T-helper 1 cell treated with Interleukin-12 subunit alpha and Interleukin-12 subunit beta and Interleukin-4 antibody, amounts not matched to agents 30 μg/mL and 1 μg/mL, for 36 hours (primary cell): Measurements from ENCODE around the gene TLE3.

Experiments
- H3K27ac Mint-ChIP-seq: one replicate; pipeline ENCODE4 v1.8.0; 2021; ENCODE audit warnings: mild to moderate bottlenecking, mixed read lengths
- H3K27me3 Mint-ChIP-seq: one replicate; pipeline ENCODE4 v1.8.0; 2021; ENCODE audit warnings: low read depth, mixed read lengths
- H3K36me3 Mint-ChIP-seq: one replicate; pipeline ENCODE4 v1.8.0; 2021; ENCODE audit warnings: low read depth, mixed read lengths
- H3K4me1 Mint-ChIP-seq: one replicate; pipeline ENCODE4 v1.8.0; 2021; ENCODE audit warnings: low read depth, mixed read lengths
- H3K4me3 Mint-ChIP-seq: one replicate; pipeline ENCODE4 v1.8.0; 2021; ENCODE audit warnings: mild to moderate bottlenecking, moderate library complexity, mixed read lengths
- H3K9me3 Mint-ChIP-seq: one replicate; pipeline ENCODE4 v1.8.0; 2021; ENCODE audit warnings: mixed read lengths

Gene TLE3

GRCh38 chr15:70038730-70039392 is 58.9 kb downstream of the TLE3 start:
- Mint-ChIP-seq H3K36me3 (peaks cover 4% of the 10 kb centered on the region), H3K4me1 (no peaks in the 10 kb centered on the region), H3K27me3 (peaks cover 8% of the 10 kb centered on the region), H3K27ac (no peak overlapping the region), H3K4me3 (no peak overlapping the region), H3K9me3 (no peaks in the 10 kb centered on the region)

- Mint-ChIP-seq H3K4me1 (no peaks in the 10 kb centered on the region), H3K4me3 (no peak overlapping the region), H3K27ac (no peak overlapping the region), H3K9me3 (no peaks in the 10 kb centered on the region), H3K36me3 (no peaks in the 10 kb centered on the region), H3K27me3 (peaks cover 8% of the 10 kb centered on the region)
Measured at GRCh38 chr15:70037292-70037640, 60.5 kb downstream of the TLE3 start.

DNA sequence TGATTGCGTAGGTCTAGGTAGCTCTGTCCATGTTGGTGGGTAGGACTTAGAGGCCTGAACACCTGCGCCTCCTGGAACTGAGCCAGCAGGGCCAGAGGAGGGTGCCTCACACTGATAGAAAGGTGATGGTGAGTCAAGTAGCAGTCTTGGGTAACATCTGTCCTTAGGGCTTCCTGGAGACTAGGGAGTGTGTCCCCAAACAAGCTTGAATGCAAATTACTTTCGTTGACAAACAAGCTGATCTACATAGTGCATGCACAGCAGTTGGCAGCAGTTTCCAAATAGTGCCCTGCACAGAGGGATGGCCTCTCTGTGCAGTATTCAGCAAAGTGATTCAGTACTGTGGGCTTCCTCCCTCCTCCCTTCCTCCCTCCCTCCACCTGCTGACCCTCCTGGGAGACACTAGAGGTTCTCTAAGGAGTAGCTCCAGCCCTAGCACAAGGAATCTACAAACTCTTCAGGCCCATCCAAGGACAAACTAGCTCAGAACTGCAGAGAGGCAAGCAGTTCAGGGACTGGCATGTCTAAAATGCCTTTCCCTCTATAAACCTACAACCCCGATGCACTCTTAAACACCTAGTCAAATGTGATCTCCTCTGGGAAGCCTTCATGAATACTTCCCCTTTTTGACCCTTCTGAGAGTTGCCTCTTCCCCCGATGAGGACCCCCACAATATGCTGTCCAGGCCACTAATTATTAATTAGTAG is 61.0 kb downstream of the TLE3 start:
- no peaks in the 10 kb centered on the region for H3K9me3 Mint-ChIP-seq
- no peaks in the 10 kb centered on the region for H3K36me3 Mint-ChIP-seq
- no peaks in the 10 kb centered on the region for H3K4me1 Mint-ChIP-seq
- no peak overlapping the region for H3K27ac Mint-ChIP-seq
- peaks cover 8% of the 10 kb centered on the region for H3K27me3 Mint-ChIP-seq
- no peak overlapping the region for H3K4me3 Mint-ChIP-seq

DNA sequence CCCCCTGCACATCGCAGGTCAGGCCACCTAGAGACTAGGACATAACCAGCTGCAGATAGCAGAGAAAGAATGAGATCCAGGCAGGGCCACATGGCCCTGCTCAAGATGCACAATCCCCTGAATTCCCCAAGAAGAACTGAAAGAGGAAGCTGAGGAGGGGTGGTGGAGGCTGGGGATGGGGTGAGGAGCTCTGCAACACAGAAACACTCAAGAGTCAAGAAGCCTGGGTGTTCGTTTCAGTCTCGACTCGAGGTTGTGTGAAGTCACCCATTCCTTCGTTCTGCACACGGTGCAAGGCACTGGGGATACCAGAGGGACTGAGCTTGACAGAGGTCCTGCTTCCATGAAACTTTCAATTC is 62.0 kb downstream of the TLE3 start:
- Mint-ChIP-seq H3K36me3 (no peaks in the 10 kb centered on the region), H3K27me3 (peaks cover 13% of the 10 kb centered on the region), H3K4me3 (no peak overlapping the region), H3K9me3 (no peaks in the 10 kb centered on the region), H3K27ac (no peak overlapping the region), H3K4me1 (no peaks in the 10 kb centered on the region)

DNA sequence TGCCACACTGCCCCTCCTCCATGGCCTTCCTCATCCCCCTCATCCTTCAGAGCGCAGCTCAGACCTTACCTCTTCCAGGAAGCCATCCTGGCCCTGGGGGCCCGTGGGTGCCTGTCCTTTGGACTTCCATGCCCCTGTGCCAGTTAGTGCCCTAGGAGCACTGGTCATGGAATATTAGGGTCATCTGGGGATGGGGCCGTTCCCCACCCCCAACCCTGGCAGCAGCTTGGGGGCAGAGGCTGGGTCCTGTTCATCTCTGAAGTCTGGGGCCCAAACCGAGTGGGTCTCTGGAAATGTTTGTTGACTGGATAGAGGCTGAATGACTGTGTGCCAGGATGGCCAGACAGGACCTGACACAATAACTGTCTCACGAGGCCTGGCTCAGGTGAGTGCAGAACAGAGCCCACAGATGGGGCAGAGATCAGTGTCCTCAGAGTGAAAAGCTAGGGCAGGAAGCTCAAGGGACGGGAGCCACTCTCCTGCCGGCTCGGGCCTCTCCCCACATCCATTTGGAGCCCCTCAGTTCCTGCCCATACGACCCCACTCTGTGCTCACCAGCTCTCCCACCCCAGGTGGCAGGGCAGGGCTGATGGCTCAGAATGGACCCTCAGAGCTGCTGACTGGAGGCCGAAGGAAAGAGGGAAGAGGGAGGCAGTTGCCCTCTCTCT is 62.5 kb downstream of the TLE3 start:
- no peaks in the 10 kb centered on the region for H3K36me3 Mint-ChIP-seq
- no peak overlapping the region for H3K27ac Mint-ChIP-seq
- H3K9me3 Mint-ChIP-seq, result no peaks in the 10 kb centered on the region
- no peak overlapping the region for H3K4me3 Mint-ChIP-seq
- no peaks in the 10 kb centered on the region for H3K4me1 Mint-ChIP-seq
- H3K27me3 Mint-ChIP-seq, result peaks cover 13% of the 10 kb centered on the region

DNA sequence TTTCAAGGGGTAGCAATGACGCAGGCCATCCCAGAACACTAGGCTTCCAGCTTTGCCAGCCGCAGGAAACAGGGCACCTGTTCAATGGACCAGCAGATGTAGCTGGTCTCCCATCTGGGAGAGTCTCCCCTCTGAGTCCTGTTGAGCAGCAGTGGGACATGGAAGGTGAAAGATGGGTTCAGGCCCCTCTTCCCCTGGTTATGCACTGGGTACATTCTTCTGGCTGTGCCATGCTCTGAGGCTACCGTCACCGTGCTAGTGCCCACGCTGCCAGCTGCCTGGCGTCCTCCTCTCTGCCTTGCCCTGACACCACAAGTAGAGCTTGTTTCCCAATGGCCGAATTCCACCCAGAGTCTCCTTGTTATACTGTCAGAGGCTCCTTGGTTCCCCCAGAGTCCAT is 63.1 kb downstream of the TLE3 start:
- H3K36me3 Mint-ChIP-seq, result no peaks in the 10 kb centered on the region
- H3K4me1 Mint-ChIP-seq, result no peaks in the 10 kb centered on the region
- no peak overlapping the region for H3K27ac Mint-ChIP-seq
- no peak overlapping the region for H3K4me3 Mint-ChIP-seq
- H3K9me3 Mint-ChIP-seq, result no peaks in the 10 kb centered on the region
- peaks cover 13% of the 10 kb centered on the region for H3K27me3 Mint-ChIP-seq

DNA sequence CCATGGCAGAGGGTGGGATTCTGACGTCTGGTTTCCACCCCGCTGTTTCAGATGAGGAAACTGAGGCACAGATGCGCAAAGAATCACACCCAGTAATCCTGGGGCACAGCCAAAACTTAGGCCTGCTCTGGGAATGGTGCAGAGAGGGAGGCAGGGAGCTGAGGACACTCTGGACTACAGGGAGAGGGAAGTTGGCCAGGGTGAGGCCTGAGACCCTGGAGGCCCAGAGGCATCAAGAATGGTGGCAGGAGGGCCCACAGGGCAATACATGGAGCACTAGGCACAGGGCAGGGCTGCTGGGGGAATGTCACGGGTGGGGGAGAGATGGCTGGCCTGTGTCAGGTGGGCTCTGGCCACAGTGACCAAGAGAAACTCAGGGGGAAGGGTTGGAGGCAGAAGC is 63.6 kb downstream of the TLE3 start:
- H3K27me3 Mint-ChIP-seq, result peaks cover 13% of the 10 kb centered on the region
- no peak overlapping the region for H3K27ac Mint-ChIP-seq
- H3K4me3 Mint-ChIP-seq, result no peak overlapping the region
- no peaks in the 10 kb centered on the region for H3K4me1 Mint-ChIP-seq
- H3K9me3 Mint-ChIP-seq, result no peaks in the 10 kb centered on the region
- no peaks in the 10 kb centered on the region for H3K36me3 Mint-ChIP-seq

- Mint-ChIP-seq H3K27ac (no peak overlapping the region), H3K4me3 (no peak overlapping the region), H3K36me3 (no peaks in the 10 kb centered on the region), H3K4me1 (no peaks in the 10 kb centered on the region), H3K9me3 (no peaks in the 10 kb centered on the region), H3K27me3 (peaks cover 13% of the 10 kb centered on the region)
Measured at GRCh38 chr15:70033529-70034140, 64.1 kb downstream of the TLE3 start.

- peaks cover 12% of the 10 kb centered on the region for H3K27me3 Mint-ChIP-seq
- no peak overlapping the region for H3K4me3 Mint-ChIP-seq
- H3K27ac Mint-ChIP-seq, result no peak overlapping the region
- H3K9me3 Mint-ChIP-seq, result no peaks in the 10 kb centered on the region
- no peaks in the 10 kb centered on the region for H3K36me3 Mint-ChIP-seq
- H3K4me1 Mint-ChIP-seq, result no peaks in the 10 kb centered on the region
Measured at GRCh38 chr15:70033109-70033508, 64.6 kb downstream of the TLE3 start.

DNA sequence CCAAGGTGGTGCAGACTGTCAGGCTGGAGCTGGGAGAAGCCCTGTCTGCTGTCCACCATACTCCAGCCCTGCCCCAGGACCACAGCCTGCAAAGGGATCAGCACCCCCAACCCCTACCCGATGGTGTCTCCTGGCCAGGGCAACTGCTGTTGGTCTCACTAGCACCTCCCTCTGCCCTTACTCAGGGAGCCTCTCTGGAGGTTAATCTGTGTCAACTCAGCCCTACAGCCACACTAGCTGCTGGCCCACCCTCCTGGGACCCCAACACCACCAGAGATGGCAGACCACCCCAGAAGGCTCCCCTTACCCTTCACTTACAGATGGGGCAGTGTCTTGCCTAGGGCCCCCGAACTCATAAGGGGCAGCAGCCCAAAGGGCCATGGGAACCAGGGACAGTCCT is 65.2 kb downstream of the TLE3 start:
- H3K27ac Mint-ChIP-seq, result no peak overlapping the region
- H3K9me3 Mint-ChIP-seq, result no peaks in the 10 kb centered on the region
- H3K27me3 Mint-ChIP-seq, result peaks cover 16% of the 10 kb centered on the region
- no peaks in the 10 kb centered on the region for H3K36me3 Mint-ChIP-seq
- no peaks in the 10 kb centered on the region for H3K4me1 Mint-ChIP-seq
- no peak overlapping the region for H3K4me3 Mint-ChIP-seq

GRCh38 chr15:70031713-70032112 is 66.0 kb downstream of the TLE3 start:
- H3K27ac Mint-ChIP-seq, result no peak overlapping the region
- H3K4me3 Mint-ChIP-seq, result no peak overlapping the region
- no peaks in the 10 kb centered on the region for H3K4me1 Mint-ChIP-seq
- no peaks in the 10 kb centered on the region for H3K9me3 Mint-ChIP-seq
- H3K36me3 Mint-ChIP-seq, result no peaks in the 10 kb centered on the region
- peaks cover 22% of the 10 kb centered on the region for H3K27me3 Mint-ChIP-seq

DNA sequence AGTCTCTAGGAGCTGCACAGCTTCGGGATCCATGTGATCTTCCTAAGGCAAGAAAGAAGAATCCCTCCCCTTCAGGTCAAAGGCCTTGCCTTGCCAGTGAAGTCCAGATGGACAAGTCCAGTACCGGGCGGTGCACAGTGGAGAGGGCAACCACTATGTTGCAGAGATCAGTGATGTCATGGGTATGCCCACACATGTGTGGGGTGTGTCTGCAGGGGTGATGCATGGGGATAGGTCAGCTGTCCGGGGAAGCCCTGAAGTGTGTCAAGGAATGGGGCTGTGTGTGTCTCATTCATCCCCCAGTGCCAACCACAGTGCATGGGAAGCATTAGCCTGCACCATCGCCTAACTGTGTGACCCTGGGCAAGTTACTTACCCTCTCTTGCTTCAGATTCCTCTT is 66.5 kb downstream of the TLE3 start:
- Mint-ChIP-seq H3K27me3 (peaks cover 24% of the 10 kb centered on the region), H3K9me3 (no peaks in the 10 kb centered on the region), H3K36me3 (no peaks in the 10 kb centered on the region), H3K27ac (no peak overlapping the region), H3K4me1 (no peaks in the 10 kb centered on the region), H3K4me3 (no peak overlapping the region)

GRCh38 chr15:70030851-70031250 is 66.9 kb downstream of the TLE3 start:
- no peaks in the 10 kb centered on the region for H3K36me3 Mint-ChIP-seq
- no peak overlapping the region for H3K4me3 Mint-ChIP-seq
- H3K27me3 Mint-ChIP-seq, result peaks cover 25% of the 10 kb centered on the region
- H3K4me1 Mint-ChIP-seq, result no peaks in the 10 kb centered on the region
- H3K27ac Mint-ChIP-seq, result no peak overlapping the region
- no peaks in the 10 kb centered on the region for H3K9me3 Mint-ChIP-seq

GRCh38 chr15:70029297-70029701 is 68.4 kb downstream of the TLE3 start:
- no peak overlapping the region for H3K4me3 Mint-ChIP-seq
- no peaks in the 10 kb centered on the region for H3K36me3 Mint-ChIP-seq
- no peaks in the 10 kb centered on the region for H3K9me3 Mint-ChIP-seq
- H3K4me1 Mint-ChIP-seq, result peaks cover 5% of the 10 kb centered on the region
- no peak overlapping the region for H3K27ac Mint-ChIP-seq
- peaks cover 37% of the 10 kb centered on the region for H3K27me3 Mint-ChIP-seq

DNA sequence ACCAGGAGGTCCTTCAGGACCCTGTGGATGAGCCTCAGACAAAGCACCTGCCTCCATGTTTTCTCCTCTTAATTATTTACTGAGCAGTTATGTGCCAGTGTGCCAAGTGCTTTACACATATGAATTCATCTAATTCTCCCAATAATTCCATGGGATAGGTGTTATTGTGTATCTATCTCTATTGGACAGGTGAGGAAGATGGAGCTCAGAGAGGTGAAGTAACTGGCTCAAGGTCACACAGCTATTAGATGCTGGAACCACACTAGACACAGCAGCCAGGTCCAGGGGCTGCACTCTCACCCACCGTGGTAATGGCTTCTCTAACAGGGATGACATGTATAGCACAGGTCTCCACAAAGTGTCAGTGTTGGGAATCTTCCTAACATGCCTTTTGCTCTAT is 70.2 kb downstream of the TLE3 start:
- peaks cover 4% of the 10 kb centered on the region for H3K36me3 Mint-ChIP-seq
- peaks cover 20% of the 10 kb centered on the region for H3K4me1 Mint-ChIP-seq
- no peak overlapping the region for H3K27ac Mint-ChIP-seq
- H3K9me3 Mint-ChIP-seq, result no peaks in the 10 kb centered on the region
- peaks cover 46% of the 10 kb centered on the region for H3K27me3 Mint-ChIP-seq
- no peak overlapping the region for H3K4me3 Mint-ChIP-seq
